Peyer's patch (tissue), 4 donors: ENCODE measurements around the gene GPATCH2. TPM values are rescaled to one million over a fixed set of nuclear protein-coding genes. Genes with fewer than 3 reads are reported as not detected.
"Not testable (repeated sequence)": the region's sequence is repeated elsewhere in the genome, so short reads cannot be mapped to it uniquely, and the experiment has no call there.

Experiments
- DNase-seq, 3 donors: peaks; one replicate each; pipeline ENCODE4 v3.0.0-alpha.2; 2017 to 2019
- H3K27ac ChIP-seq, 4 donors: fragments of 200-600 bp; sonication (generic); one replicate each; pipeline ENCODE4 v1.5.1; 2016 to 2019
- H3K27me3 ChIP-seq, 2 donors: fragments of 200-600 bp; sonication (generic); one replicate each; pipeline ENCODE4 v1.5.1; 2019
- H3K36me3 ChIP-seq, 3 donors: fragments of 200-600 bp; sonication (generic); one replicate each; pipeline ENCODE4 v1.5.1; 2016 to 2019
- H3K4me1 ChIP-seq, 4 donors: fragments of 200-600 bp; sonication (generic); one replicate each; pipeline ENCODE4 v1.5.1; 2016 to 2019
- H3K4me3 ChIP-seq, 4 donors: fragments of 200-600 bp; sonication (generic); 1 replicate in 3 of 4; 2 replicates in 1 of 4; pipeline ENCODE4 v1.5.1; 2016 to 2019; ENCODE audit warnings: mild to moderate bottlenecking in 1 of 4
- H3K9me3 ChIP-seq, 4 donors: fragments of 200-600 bp; sonication (generic); one replicate each; pipeline ENCODE4 v1.5.1; 2016 to 2019; ENCODE audit warnings: mild to moderate bottlenecking in 1 of 4
- POLR2A ChIP-seq, 2 donors: fragments of 450-650 bp; IDR thresholded peaks; one replicate each; pipeline ENCODE4 v1.5.1; 2017; ENCODE audit warnings: antibody characterized with exemption in 2 of 2, mild to moderate bottlenecking in 2 of 2, moderate library complexity in 2 of 2
- total RNA-seq, 4 donors: library from RNA; depleted of rRNA; stranded (reverse); fragments of >200 nt; gene quantifications; one replicate each; pipeline ENCODE4 v1.1.0, GENCODE V29; 2016
- TF ChIP-seq, protein P1 (sequence below), 6 experiments: fragments of 450-650 bp in 4 of 6; fragments of 200-600 bp in 2 of 6; sonication (generic) in 1 of 6; IDR thresholded peaks; one replicate each; pipeline ENCODE4 v1.5.1; 2017 to 2019; ENCODE audit warnings: antibody characterized with exemption in 6 of 6, mild to moderate bottlenecking in 3 of 6, moderate library complexity in 1 of 6

Gene GPATCH2
- total RNA-seq, 4 donors from 2014 or later = 17.5 to 38.0 (median 24.7) TPM

DNA sequence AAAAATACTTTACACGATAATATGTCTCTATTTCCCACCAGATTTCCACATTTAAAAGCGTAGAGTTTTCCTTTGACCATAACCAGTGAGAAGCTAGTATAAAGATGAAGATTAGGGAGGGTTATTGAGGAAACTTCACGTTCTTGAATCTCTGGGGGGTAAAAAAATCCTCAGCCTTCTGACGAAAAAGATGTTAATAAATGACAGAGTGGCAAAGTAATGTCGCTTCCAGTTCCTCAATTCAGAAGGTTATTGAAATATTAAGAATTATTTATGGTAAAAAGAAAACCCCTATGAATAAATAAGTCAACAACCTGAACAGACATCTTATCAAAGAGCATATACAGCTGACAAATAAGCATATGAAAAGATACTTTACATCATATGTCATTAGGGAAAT lies 241.0 kb downstream of the GPATCH2 start:
- Histone ChIP-seq H3K4me3 (no peak overlapping the region), H3K36me3 (no peaks in the 10 kb centered on the region), H3K27me3 (no peaks in the 10 kb centered on the region), H3K27ac (no peak overlapping the region), H3K4me1 (no peaks in the 10 kb centered on the region), H3K9me3 (no peaks in the 10 kb centered on the region)
- TF ChIP-seq, protein P1, sequence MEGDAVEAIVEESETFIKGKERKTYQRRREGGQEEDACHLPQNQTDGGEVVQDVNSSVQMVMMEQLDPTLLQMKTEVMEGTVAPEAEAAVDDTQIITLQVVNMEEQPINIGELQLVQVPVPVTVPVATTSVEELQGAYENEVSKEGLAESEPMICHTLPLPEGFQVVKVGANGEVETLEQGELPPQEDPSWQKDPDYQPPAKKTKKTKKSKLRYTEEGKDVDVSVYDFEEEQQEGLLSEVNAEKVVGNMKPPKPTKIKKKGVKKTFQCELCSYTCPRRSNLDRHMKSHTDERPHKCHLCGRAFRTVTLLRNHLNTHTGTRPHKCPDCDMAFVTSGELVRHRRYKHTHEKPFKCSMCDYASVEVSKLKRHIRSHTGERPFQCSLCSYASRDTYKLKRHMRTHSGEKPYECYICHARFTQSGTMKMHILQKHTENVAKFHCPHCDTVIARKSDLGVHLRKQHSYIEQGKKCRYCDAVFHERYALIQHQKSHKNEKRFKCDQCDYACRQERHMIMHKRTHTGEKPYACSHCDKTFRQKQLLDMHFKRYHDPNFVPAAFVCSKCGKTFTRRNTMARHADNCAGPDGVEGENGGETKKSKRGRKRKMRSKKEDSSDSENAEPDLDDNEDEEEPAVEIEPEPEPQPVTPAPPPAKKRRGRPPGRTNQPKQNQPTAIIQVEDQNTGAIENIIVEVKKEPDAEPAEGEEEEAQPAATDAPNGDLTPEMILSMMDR (IDR thresholded peaks at IDR 0.05) = no peak
- TF ChIP-seq POLR2A (IDR thresholded peaks at IDR 0.05) = no peak
- no peak for DNase-seq

DNA sequence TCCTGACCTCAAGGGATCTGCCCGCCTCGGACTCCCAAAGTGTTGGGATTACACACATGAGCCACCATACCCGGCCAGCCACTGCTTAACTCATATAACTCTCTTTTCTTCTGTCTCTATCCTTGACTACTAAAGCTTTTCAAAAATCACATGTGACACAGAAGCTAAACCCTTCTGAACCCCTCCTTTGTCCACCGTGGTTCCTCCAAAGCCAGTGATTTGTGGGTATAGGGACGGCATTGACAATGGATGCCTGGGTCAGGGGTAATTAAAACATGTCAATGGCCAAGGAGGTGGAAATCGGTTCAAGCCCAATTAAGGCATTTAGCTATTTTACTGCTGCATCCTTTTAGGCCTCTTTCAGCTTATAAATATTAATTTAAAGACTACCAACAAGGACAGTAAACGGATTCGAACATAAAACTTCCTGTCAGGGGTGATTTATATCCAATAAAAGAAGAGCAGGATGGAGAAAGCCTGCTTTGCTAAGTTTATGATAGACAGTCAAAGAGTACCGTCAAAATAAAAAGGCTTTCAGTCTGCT lies 242.3 kb downstream of the GPATCH2 start:
- Histone ChIP-seq H3K27me3 (no peaks in the 10 kb centered on the region), H3K4me1 (no peaks in the 10 kb centered on the region), H3K36me3 (no peaks in the 10 kb centered on the region), H3K4me3 (no peak overlapping the region), H3K27ac (no peak overlapping the region), H3K9me3 (no peaks in the 10 kb centered on the region)
- no peak for DNase-seq
- TF ChIP-seq, protein P1 (IDR thresholded peaks at IDR 0.05) = no peak
- no peak for TF ChIP-seq POLR2A (IDR thresholded peaks at IDR 0.05)

DNA sequence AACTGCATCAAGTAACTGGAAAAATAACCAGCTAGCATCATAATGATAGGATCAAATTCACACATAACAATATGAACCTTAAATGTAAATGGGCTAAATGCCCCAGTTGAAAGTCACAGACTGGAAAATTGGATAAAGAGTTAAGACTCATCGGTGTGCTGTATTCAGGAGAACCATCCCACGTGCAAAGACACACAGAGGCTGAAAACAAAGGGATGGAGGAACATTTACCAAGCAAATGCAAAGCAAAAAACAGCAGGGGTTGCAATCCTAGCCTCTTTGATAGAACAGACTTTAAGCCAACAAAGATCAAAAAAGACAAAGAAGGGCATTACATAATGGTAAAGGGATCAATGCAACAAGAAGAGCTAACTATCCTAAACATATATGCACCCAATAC lies 249.1 kb downstream of the GPATCH2 start:
- H3K4me1 ChIP-seq, H3K36me3 ChIP-seq, DNase-seq, H3K27me3 ChIP-seq, H3K27ac ChIP-seq, H3K9me3 ChIP-seq, H3K4me3 ChIP-seq: not testable (repeated sequence)

DNA sequence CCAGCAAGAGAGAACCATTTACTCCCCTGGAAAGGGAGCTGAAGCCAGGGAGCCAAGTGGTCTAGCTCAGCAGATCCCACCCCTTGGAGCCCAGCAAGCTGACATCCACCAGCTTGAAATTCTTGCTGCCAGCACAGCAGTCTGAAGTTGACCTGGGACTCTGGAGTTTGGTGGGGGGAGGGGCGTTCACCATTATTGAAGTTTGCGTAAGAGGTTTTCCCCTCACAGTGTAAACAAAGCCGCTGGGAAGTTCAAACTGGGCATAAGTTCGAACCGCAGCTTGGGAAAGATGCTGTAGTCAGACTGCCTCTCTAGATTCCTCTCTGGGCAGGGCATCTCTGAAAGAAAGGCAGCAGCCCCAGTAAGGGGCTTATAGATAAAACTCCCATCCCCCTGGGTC lies 251.1 kb downstream of the GPATCH2 start:
- not testable (repeated sequence) for DNase-seq, H3K4me3 ChIP-seq, H3K27ac ChIP-seq, H3K36me3 ChIP-seq, H3K4me1 ChIP-seq, H3K9me3 ChIP-seq, H3K27me3 ChIP-seq

DNA sequence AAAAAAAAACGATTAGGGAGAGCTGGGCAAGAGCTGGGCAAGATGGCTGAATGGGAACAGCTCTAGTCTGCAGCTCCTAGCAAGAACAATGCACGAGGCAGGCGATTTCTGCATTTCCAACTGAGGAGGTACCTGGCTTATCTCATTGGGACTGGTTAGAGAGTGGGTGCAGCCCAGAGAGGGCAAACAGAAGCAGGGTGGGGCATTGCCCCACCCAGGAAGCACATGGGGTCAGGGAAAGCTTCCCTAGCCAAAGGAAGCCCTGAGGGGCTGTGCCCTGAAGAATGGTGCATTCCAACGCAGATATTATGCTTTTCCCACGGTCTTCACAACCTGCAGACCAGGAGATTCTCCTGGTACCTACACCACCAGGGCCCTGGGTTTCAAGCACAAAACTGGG lies 251.6 kb downstream of the GPATCH2 start:
- Histone ChIP-seq H3K4me1 (no peaks in the 10 kb centered on the region), H3K27ac (no peak overlapping the region), H3K9me3 (no peaks in the 10 kb centered on the region), H3K36me3 (no peaks in the 10 kb centered on the region), H3K4me3 (no peak overlapping the region), H3K27me3 (no peaks in the 10 kb centered on the region)
- TF ChIP-seq POLR2A (IDR thresholded peaks at IDR 0.05) = no peak
- TF ChIP-seq, protein P1 (IDR thresholded peaks at IDR 0.05) = no peak
- DNase-seq = no peak

Other genes starting within 250 kb of the GPATCH2 start
- 1 to 10 TPM in 1 of 4 donors, not detected in 3; 2.6 TPM for gene SPATA17, start 254 bp upstream of the GPATCH2 start, total RNA-seq